OCI-LY3 (cell line): ENCODE data around the gene C1QTNF2.

Source experiments
- H2AFZ ChIP-seq: fragments of 200-600, 300-600 bp; shearing (Covaris generic); 2 replicates; pipeline ENCODE4 v1.6.0; 2014; ENCODE audit warnings: antibody characterized with exemption, low read depth, low read length
- H3K27ac ChIP-seq: fragments of 200-600, 300-600 bp; sonication (generic); 2 replicates; pipeline ENCODE4 v1.5.1; 2014; ENCODE audit warnings: mild to moderate bottlenecking, low read length, moderate library complexity, mixed read lengths
- H3K27me3 ChIP-seq: fragments of 200-600, 300-600 bp; sonication (generic); 2 replicates; pipeline ENCODE4 v1.6.1; 2014; ENCODE audit warnings: low read depth, low read length, mixed read lengths
- H3K36me3 ChIP-seq: fragments of 200-600, 300-600 bp; sonication (generic); replicated peaks from 2 replicates; pipeline ENCODE3; 2014; ENCODE audit warnings: low read depth, low read length, mixed read lengths
- H3K4me1 ChIP-seq: fragments of 300-600, 200-600 bp; sonication (generic); 2 replicates; pipeline ENCODE4 v1.6.1; 2014; ENCODE audit warnings: low read length, mixed read lengths
- H3K4me2 ChIP-seq: fragments of 200-600, 300-600 bp; sonication (generic); 2 replicates; pipeline ENCODE4 v1.6.1; 2014; ENCODE audit warnings: low read length, mixed read lengths
- H3K4me3 ChIP-seq: fragments of 300-600, 200-600 bp; sonication (generic); 2 replicates; pipeline ENCODE4 v1.5.1; 2014; ENCODE audit warnings: antibody characterized with exemption, mild to moderate bottlenecking, low read length, moderate library complexity
- H3K79me2 ChIP-seq: fragments of 300-600, 200-600 bp; shearing (Covaris generic); 2 replicates; pipeline ENCODE4 v1.6.1; 2014; ENCODE audit warnings: mild to moderate bottlenecking, low read length, mixed read lengths
- H3K9ac ChIP-seq: fragments of 300-600, 200-600 bp; shearing (Covaris generic); 2 replicates; pipeline ENCODE4 v1.6.0; 2014; ENCODE audit warnings: mild to moderate bottlenecking, low read length, moderate library complexity
- H3K9me3 ChIP-seq: fragments of 200-600, 300-600 bp; shearing (Covaris generic); 2 replicates; pipeline ENCODE4 v1.6.1; 2014; ENCODE audit warnings: low read length, mixed read lengths; ENCODE audit not compliant: insufficient read depth
- H4K20me1 ChIP-seq: fragments of 200-600, 300-600 bp; sonication (generic); 2 replicates; pipeline ENCODE4 v1.6.1; 2016; ENCODE audit warnings: low read length, mixed read lengths; ENCODE audit not compliant: insufficient read depth
- EZH2phosphoT487 ChIP-seq: fragments of 200-600 bp; shearing (Covaris generic); IDR thresholded peaks from 2 replicates; pipeline ENCODE4 v1.6.1; 2018; ENCODE audit warnings: antibody characterized with exemption, mixed run types, low read depth
- TF ChIP-seq, protein P1 (sequence below): fragments of 200-600, 300-600 bp; sonication (generic); IDR thresholded peaks from 2 replicates; pipeline ENCODE4 v1.5.1; 2014; ENCODE audit warnings: antibody characterized with exemption, low read length, low read depth

C1QTNF2 gene

DNA sequence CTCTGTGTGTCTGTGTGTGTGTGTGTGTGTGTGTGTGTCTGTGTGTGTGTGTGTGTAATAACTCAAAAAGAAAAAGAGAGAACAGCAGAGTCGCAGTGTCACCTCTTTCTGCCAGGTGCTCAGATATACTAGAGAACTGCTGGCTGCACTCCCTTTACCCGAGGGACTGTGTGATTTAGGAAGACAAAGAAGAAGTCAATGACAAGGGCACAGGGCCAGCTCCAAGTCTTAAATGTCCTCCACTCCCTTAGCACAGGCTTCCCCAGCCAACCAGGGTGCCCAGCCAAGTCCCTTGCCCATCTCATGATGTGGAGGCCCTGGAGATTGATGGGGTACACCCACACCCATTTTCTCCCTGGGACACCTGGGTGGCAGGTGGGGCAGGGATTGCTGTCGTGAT, 66.7 kb downstream of the C1QTNF2 start:
- Histone ChIP-seq H3K4me3 (no peak overlapping the region), H4K20me1 (no peaks in the 10 kb centered on the region), H3K27ac (no peak overlapping the region), H3K79me2 (no peaks in the 10 kb centered on the region), H3K36me3 (no peaks in the 10 kb centered on the region), H3K9me3 (no peaks in the 10 kb centered on the region), H3K27me3 (0 out of 2 replicates have a peak, but pooled peaks cover 3% of the 10 kb centered on the region), H3K4me1 (no peaks in the 10 kb centered on the region), H2AFZ (no peak overlapping the region), H3K9ac (no peak overlapping the region), H3K4me2 (no peak overlapping the region)
- TF ChIP-seq, protein P1, sequence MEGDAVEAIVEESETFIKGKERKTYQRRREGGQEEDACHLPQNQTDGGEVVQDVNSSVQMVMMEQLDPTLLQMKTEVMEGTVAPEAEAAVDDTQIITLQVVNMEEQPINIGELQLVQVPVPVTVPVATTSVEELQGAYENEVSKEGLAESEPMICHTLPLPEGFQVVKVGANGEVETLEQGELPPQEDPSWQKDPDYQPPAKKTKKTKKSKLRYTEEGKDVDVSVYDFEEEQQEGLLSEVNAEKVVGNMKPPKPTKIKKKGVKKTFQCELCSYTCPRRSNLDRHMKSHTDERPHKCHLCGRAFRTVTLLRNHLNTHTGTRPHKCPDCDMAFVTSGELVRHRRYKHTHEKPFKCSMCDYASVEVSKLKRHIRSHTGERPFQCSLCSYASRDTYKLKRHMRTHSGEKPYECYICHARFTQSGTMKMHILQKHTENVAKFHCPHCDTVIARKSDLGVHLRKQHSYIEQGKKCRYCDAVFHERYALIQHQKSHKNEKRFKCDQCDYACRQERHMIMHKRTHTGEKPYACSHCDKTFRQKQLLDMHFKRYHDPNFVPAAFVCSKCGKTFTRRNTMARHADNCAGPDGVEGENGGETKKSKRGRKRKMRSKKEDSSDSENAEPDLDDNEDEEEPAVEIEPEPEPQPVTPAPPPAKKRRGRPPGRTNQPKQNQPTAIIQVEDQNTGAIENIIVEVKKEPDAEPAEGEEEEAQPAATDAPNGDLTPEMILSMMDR = no peak
- no peak for TF ChIP-seq EZH2phosphoT487

- Histone ChIP-seq H3K4me2 (no peak overlapping the region), H3K79me2 (no peaks in the 10 kb centered on the region), H3K36me3 (no peaks in the 10 kb centered on the region), H3K4me3 (no peak overlapping the region), H3K27me3 (no peaks in the 10 kb centered on the region), H3K4me1 (no peaks in the 10 kb centered on the region), H3K27ac (no peak overlapping the region), H4K20me1 (no peaks in the 10 kb centered on the region), H2AFZ (no peak overlapping the region), H3K9ac (no peak overlapping the region), H3K9me3 (no peaks in the 10 kb centered on the region)
- no peak for TF ChIP-seq EZH2phosphoT487
- TF ChIP-seq, protein P1 = no peak
Measured at GRCh38 chr5:160298189-160298588, 72.2 kb downstream of the C1QTNF2 start.

DNA sequence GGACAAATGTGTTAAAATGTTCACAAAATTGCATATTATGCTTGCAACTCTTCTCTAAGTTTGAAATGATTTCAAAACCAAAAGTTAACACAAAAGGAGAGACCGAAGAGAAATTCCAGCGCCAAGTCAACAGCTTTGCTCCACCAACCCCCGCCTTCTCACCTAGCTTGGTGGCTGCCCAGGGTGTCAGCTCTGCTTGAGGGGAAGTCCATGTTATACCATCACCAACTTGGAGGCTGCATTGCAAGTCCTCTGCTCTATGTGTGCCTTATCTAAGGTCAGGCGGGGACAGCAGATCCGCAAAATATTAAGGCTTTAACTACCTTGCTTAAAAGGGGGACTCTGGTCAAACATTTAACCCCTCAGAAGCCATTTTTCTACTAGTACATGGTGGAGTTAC, 72.7 kb downstream of the C1QTNF2 start:
- H3K4me3 ChIP-seq = no peak overlapping the region
- no peaks in the 10 kb centered on the region for H4K20me1 ChIP-seq
- H3K27me3 ChIP-seq = no peaks in the 10 kb centered on the region
- H3K9me3 ChIP-seq = no peaks in the 10 kb centered on the region
- no peak overlapping the region for H3K4me2 ChIP-seq
- H3K27ac ChIP-seq = no peak overlapping the region
- TF ChIP-seq EZH2phosphoT487 = no peak
- TF ChIP-seq, protein P1 = no peak
- no peak overlapping the region for H3K9ac ChIP-seq
- no peaks in the 10 kb centered on the region for H3K79me2 ChIP-seq
- no peaks in the 10 kb centered on the region for H3K4me1 ChIP-seq
- H2AFZ ChIP-seq = no peak overlapping the region
- H3K36me3 ChIP-seq = no peaks in the 10 kb centered on the region
